SU-DHL-6 (cell line): ENCODE measurements around the gene DNPH1.

Experiments used
- H2AFZ ChIP-seq: fragments of 200-600 bp; sonication (generic); 2 replicates; pipeline ENCODE4 v1.6.1; 2014; ENCODE audit warnings: low read depth, mild to moderate bottlenecking, moderate library complexity, mixed read lengths, antibody characterized with exemption, low read length; ENCODE audit not compliant: severe bottlenecking
- H3F3A ChIP-seq: fragments of 200-600 bp; shearing (Covaris generic); 2 replicates; pipeline ENCODE4 v1.6.0; 2016; ENCODE audit warnings: antibody characterized with exemption, mild to moderate bottlenecking; ENCODE audit not compliant: insufficient read depth
- H3K27ac ChIP-seq: fragments of 200-600 bp; sonication (generic); 2 replicates; pipeline ENCODE4 v1.5.1; 2016; ENCODE audit warnings: low read depth, mild to moderate bottlenecking, low read length, moderate library complexity, mixed read lengths
- H3K27me3 ChIP-seq: fragments of 200-600 bp; sonication (generic), shearing (Covaris generic); 2 replicates; pipeline ENCODE4 v1.6.0; 2014; ENCODE audit warnings: mild to moderate bottlenecking, low read length
- H3K36me3 ChIP-seq: fragments of 200-600 bp; sonication (generic); 2 replicates; pipeline ENCODE4 v1.6.1; 2014; ENCODE audit warnings: mild to moderate bottlenecking, low read length, mixed read lengths
- H3K4me2 ChIP-seq: fragments of 300-600, 200-600 bp; shearing (Covaris generic), sonication (generic); 2 replicates; pipeline ENCODE4 v1.6.0; 2014; ENCODE audit warnings: low read length, low read depth, mild to moderate bottlenecking; ENCODE audit not compliant: poor library complexity, severe bottlenecking
- H3K4me3 ChIP-seq: fragments of 200-600 bp; sonication (generic); 2 replicates; pipeline ENCODE4 v1.5.1; 2014; ENCODE audit warnings: antibody characterized with exemption, low read length, mild to moderate bottlenecking, mixed read lengths; ENCODE audit not compliant: insufficient read depth, poor library complexity, severe bottlenecking
- H3K79me2 ChIP-seq: fragments of 200-600 bp; sonication (generic); 2 replicates; pipeline ENCODE4 v1.6.1; 2014; ENCODE audit warnings: mild to moderate bottlenecking, low read length, moderate library complexity; ENCODE audit not compliant: insufficient read depth
- H3K9ac ChIP-seq: fragments of 200-600 bp; sonication (generic); 2 replicates; pipeline ENCODE4 v1.7.0; 2014; ENCODE audit warnings: mild to moderate bottlenecking, low read length
- H3K9me2 ChIP-seq: fragments of 200-600 bp; sonication (generic); replicated peaks from 2 replicates; pipeline ENCODE4 v1.6.1; 2014; ENCODE audit warnings: low read length; ENCODE audit not compliant: insufficient read depth
- H3K9me3 ChIP-seq: fragments of 200-600 bp; sonication (generic); 2 replicates; pipeline ENCODE4 v1.6.1; 2014; ENCODE audit warnings: low read length, mixed read lengths; ENCODE audit not compliant: insufficient read depth
- H4K20me1 ChIP-seq: fragments of 200-600 bp; sonication (generic); 2 replicates; pipeline ENCODE4 v1.6.1; 2014; ENCODE audit warnings: low read depth, mild to moderate bottlenecking, antibody characterized with exemption, low read length, moderate library complexity, mixed read lengths
- EZH2phosphoT487 ChIP-seq: fragments of 200-600 bp; sonication (generic), shearing (Covaris generic); conservative IDR thresholded peaks from 2 replicates; pipeline ENCODE4 v1.6.1; 2018; ENCODE audit warnings: mild to moderate bottlenecking, antibody characterized with exemption, low read length, moderate library complexity, mixed read lengths
- TF ChIP-seq, protein P1 (sequence below): fragments of 200-600 bp; sonication (generic); IDR thresholded peaks from one replicate; pipeline ENCODE4 v1.5.1; 2017; ENCODE audit warnings: antibody characterized with exemption, mild to moderate bottlenecking, low read length, moderate library complexity; ENCODE audit not compliant: insufficient read depth, poor library complexity, severe bottlenecking

DNPH1 gene

DNA sequence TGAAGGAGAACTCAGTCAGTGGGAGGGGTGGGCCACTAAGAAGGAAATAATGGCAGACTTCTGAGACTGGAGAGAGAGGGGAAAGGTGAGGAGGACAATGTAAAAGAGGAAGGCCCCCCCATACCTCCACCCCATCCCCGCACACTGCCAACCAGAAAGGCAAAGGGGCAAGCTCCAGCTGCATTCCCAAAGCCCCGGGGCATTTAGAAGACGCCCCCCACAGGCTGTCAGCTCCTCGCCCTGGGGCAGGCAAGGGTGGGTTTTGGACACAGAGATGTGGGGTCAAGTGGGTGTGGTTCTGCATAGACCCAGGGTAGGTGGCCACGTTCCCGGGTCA is 48.0 kb upstream of the DNPH1 start:
- no peaks in the 10 kb centered on the region for H3F3A ChIP-seq
- no peak overlapping the region for H3K4me3 ChIP-seq
- H3K9ac ChIP-seq = no peak overlapping the region
- TF ChIP-seq, protein P1, sequence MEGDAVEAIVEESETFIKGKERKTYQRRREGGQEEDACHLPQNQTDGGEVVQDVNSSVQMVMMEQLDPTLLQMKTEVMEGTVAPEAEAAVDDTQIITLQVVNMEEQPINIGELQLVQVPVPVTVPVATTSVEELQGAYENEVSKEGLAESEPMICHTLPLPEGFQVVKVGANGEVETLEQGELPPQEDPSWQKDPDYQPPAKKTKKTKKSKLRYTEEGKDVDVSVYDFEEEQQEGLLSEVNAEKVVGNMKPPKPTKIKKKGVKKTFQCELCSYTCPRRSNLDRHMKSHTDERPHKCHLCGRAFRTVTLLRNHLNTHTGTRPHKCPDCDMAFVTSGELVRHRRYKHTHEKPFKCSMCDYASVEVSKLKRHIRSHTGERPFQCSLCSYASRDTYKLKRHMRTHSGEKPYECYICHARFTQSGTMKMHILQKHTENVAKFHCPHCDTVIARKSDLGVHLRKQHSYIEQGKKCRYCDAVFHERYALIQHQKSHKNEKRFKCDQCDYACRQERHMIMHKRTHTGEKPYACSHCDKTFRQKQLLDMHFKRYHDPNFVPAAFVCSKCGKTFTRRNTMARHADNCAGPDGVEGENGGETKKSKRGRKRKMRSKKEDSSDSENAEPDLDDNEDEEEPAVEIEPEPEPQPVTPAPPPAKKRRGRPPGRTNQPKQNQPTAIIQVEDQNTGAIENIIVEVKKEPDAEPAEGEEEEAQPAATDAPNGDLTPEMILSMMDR = no peak
- TF ChIP-seq EZH2phosphoT487 = no peak
- H4K20me1 ChIP-seq = no peaks in the 10 kb centered on the region
- H3K9me3 ChIP-seq = no peaks in the 10 kb centered on the region
- H3K4me2 ChIP-seq = no peak overlapping the region
- H3K27me3 ChIP-seq = no peaks in the 10 kb centered on the region
- no peak overlapping the region for H3K27ac ChIP-seq
- no peaks in the 10 kb centered on the region for H3K9me2 ChIP-seq
- H3K36me3 ChIP-seq = no peaks in the 10 kb centered on the region
- no peak overlapping the region for H2AFZ ChIP-seq
- no peaks in the 10 kb centered on the region for H3K79me2 ChIP-seq

DNA sequence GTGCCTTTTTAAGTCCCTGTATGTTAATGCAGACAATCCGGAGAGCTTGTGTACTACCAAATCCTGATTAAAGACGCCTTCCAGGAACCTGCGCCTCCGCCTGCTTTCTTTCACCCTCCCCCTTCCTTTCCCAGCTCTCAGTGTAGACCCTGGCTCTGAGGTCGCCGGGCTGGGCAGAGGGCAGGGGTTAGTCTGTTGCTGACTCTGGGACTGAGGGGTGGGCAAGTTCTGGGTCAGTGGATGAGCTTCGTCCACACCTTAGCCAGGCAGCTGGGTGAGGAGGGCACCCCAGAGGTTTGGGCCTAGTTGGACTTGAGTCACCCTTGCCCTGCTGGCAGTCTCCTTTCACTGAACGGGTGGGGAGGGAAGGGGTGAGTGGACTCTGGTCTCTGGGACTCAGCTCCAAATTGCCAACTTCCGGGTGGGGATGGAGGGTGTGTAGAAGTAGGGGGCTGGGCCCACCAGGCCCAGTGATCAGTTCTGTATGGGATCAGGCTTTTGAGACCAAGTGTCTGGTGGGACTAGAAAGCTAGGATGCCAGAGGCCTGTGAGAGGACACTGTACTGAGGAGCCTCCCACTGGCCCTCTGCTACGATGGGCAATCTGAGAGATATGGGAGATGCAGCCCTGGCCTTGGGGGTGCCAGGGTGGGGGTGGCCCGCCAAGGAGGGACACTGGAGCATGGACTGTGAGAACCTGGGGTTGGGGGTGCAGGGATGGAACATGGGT is 47.5 kb upstream of the DNPH1 start:
- H3K9ac ChIP-seq = no peak overlapping the region
- H3K36me3 ChIP-seq = no peaks in the 10 kb centered on the region
- no peaks in the 10 kb centered on the region for H3K9me2 ChIP-seq
- no peak overlapping the region for H2AFZ ChIP-seq
- no peak overlapping the region for H3K4me3 ChIP-seq
- H4K20me1 ChIP-seq = no peaks in the 10 kb centered on the region
- no peaks in the 10 kb centered on the region for H3K9me3 ChIP-seq
- no peak overlapping the region for H3K4me2 ChIP-seq
- no peaks in the 10 kb centered on the region for H3K79me2 ChIP-seq
- H3K27me3 ChIP-seq = no peaks in the 10 kb centered on the region
- TF ChIP-seq, protein P1 = no peak
- no peak for TF ChIP-seq EZH2phosphoT487
- no peak overlapping the region for H3K27ac ChIP-seq
- H3F3A ChIP-seq = no peaks in the 10 kb centered on the region

DNA sequence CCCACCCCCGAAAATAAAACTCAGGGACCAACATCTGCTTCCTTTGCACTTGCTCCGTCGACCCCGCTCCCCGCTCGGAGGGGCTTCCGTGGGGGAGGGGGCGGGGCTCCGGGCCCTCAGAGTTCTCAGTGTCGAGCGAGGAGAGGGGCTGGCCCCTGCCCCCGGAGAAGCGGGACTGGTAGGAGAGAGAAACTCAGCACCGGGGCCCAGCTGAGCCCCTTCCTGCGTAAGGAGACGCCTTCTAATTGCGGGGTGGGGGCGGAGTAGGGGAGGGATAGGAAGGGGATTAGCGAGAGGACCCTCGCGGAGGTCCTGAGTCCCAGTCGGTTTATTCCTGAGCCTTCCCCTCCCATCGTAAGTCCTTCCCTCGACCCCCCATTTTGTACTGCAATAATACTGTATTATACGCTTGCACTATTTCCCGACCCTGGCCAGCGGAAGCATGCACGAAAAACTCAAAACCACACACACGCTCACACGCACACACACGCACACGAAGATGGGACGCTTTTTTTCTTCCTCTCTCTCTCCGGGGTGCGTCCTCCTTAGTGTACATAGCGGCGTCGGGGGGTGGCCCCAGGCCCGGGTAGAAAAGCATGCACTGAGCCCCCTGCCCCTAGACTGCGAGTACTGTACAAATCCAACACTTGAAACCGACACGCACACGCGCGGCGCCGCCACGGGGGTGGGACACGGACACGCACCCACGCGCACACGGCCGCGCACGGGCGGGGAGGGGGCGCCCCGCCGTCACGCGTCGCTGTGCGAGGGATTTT is 46.7 kb upstream of the DNPH1 start:
- H3K27ac ChIP-seq = no peak overlapping the region
- H3K9me3 ChIP-seq = no peaks in the 10 kb centered on the region
- H3K4me2 ChIP-seq = peak overlapping the region; percentile 9
- no peaks in the 10 kb centered on the region for H3K79me2 ChIP-seq
- H3K9ac ChIP-seq = no peak overlapping the region
- peak; percentile 99 for TF ChIP-seq EZH2phosphoT487
- TF ChIP-seq, protein P1 = no peak
- H3K27me3 ChIP-seq = no peaks in the 10 kb centered on the region
- H2AFZ ChIP-seq = no peak overlapping the region
- no peak overlapping the region for H3K4me3 ChIP-seq
- no peaks in the 10 kb centered on the region for H3K9me2 ChIP-seq
- H3F3A ChIP-seq = no peaks in the 10 kb centered on the region
- H3K36me3 ChIP-seq = no peaks in the 10 kb centered on the region
- H4K20me1 ChIP-seq = no peaks in the 10 kb centered on the region
